HEK293T (cell line): ENCODE data around the gene TPM1.

Experiments
- ARNT ChIP-seq: fragments of 450-650 bp; IDR thresholded peaks from 2 replicates; pipeline ENCODE4 v1.6.1; 2017; ENCODE audit warnings: mild to moderate bottlenecking
- FOXA1 ChIP-seq: fragments of 450-650 bp; IDR thresholded peaks from 2 replicates; pipeline ENCODE4 v1.6.1; 2016; ENCODE audit warnings: mild to moderate bottlenecking
- FOXK2 ChIP-seq: fragments of 450-650 bp; IDR thresholded peaks from 2 replicates; pipeline ENCODE4 v1.6.1; 2016; ENCODE audit warnings: mild to moderate bottlenecking
- FOXM1 ChIP-seq: fragments of 450-650 bp; IDR thresholded peaks from 2 replicates; pipeline ENCODE4 v1.6.1; 2017; ENCODE audit warnings: mild to moderate bottlenecking, borderline replicate concordance

DNA sequence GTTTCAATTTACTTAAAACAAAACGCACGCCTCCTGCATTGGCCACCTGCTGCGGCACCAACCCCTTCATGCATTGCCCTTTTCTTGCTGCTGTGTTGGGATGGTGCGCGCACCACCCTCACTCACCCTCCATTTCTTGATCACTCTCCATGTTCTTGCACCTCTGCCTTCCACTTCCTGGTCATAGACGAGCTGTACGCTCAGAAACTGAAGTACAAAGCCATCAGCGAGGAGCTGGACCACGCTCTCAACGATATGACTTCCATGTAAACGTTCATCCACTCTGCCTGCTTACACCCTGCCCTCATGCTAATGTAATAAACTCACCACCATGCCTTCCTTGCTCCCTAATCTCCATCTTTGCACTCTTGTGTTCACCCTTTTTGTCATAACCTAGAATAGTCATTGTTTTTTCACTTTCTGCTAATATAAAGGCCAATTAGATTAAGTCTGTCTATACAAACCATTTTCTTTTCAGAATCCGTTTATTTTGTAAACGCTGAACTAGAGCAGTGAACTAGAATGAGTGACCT, 21.4 kb downstream of the TPM1 start:
- no peak for TF ChIP-seq FOXK2
- TF ChIP-seq ARNT: no peak
- no peak for TF ChIP-seq FOXA1
- TF ChIP-seq FOXM1: no peak
